HL-60 (cell line): ENCODE results near the gene LRRC58.

Experiments
- POLR2AphosphoS5 ChIP-seq: IDR thresholded peaks from 2 replicates; pipeline ENCODE4 v1.6.1; 2012; ENCODE audit warnings: low read depth
- TF ChIP-seq, protein P1 (sequence below): IDR thresholded peaks from one replicate; pipeline ENCODE4 v1.5.1; 2011; ENCODE audit warnings: low read length, control low read depth, inconsistent platforms; ENCODE audit not compliant: insufficient read depth

DNA sequence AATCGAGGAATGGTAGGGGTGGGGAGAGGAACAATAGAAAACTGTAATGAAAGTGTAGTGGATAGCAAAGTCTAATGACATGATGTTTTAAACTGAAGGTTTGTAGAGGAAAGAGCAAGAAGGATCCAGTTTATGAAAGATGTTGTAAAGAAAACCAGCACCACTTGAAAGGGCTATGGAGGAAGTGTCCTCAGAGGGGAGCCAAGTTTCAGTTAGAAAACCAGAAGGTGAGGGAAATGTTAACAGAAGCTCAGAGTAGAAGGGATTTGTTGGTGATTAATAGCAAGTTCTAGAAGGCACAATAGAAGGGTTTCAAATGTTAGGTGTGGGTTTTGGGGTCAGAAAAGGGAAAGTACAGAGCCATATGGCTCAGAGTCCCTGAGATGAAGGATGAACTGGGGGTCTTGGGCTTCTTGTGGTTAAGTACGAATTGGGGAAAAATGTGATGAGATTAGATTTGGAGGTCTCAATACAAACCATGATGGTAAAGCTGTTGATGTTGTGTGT is 33.8 kb upstream of the LRRC58 start:
- TF ChIP-seq, protein P1, sequence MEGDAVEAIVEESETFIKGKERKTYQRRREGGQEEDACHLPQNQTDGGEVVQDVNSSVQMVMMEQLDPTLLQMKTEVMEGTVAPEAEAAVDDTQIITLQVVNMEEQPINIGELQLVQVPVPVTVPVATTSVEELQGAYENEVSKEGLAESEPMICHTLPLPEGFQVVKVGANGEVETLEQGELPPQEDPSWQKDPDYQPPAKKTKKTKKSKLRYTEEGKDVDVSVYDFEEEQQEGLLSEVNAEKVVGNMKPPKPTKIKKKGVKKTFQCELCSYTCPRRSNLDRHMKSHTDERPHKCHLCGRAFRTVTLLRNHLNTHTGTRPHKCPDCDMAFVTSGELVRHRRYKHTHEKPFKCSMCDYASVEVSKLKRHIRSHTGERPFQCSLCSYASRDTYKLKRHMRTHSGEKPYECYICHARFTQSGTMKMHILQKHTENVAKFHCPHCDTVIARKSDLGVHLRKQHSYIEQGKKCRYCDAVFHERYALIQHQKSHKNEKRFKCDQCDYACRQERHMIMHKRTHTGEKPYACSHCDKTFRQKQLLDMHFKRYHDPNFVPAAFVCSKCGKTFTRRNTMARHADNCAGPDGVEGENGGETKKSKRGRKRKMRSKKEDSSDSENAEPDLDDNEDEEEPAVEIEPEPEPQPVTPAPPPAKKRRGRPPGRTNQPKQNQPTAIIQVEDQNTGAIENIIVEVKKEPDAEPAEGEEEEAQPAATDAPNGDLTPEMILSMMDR = no peak
- no peak for TF ChIP-seq POLR2AphosphoS5
